Activated CD8-positive, alpha-beta memory T cell treated with anti-CD3 and anti-CD28 coated beads for 24 hours (primary cell): ENCODE data around the gene THYN1.
"Not testable (repeated sequence)": the region's sequence is repeated elsewhere in the genome, so short reads cannot be mapped to it uniquely, and the experiment has no call there.

Source experiments
- DNase-seq: peaks from one replicate; pipeline ENCODE4 v3.0.0-alpha.2; 2020

The THYN1 gene

DNA sequence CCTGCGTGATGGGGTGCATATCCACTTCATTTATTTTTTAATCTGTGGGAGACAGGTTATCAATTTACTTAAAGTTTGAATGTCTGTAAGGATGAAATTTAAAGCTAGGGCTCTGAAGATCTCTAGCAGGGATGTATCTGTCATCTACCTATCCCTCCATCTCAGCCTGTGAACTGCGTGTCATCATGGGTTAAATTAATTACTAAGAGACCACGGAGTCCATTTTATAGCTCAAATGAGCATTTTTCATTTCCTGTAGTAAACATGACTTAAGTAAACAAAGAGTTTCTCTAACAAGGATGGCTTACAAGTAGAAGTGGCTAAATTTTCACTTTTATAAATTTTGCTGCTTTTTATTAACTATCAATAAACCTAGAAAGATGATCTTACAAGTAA lies 20.2 kb upstream of the THYN1 start:
- DNase-seq: no peak

DNA sequence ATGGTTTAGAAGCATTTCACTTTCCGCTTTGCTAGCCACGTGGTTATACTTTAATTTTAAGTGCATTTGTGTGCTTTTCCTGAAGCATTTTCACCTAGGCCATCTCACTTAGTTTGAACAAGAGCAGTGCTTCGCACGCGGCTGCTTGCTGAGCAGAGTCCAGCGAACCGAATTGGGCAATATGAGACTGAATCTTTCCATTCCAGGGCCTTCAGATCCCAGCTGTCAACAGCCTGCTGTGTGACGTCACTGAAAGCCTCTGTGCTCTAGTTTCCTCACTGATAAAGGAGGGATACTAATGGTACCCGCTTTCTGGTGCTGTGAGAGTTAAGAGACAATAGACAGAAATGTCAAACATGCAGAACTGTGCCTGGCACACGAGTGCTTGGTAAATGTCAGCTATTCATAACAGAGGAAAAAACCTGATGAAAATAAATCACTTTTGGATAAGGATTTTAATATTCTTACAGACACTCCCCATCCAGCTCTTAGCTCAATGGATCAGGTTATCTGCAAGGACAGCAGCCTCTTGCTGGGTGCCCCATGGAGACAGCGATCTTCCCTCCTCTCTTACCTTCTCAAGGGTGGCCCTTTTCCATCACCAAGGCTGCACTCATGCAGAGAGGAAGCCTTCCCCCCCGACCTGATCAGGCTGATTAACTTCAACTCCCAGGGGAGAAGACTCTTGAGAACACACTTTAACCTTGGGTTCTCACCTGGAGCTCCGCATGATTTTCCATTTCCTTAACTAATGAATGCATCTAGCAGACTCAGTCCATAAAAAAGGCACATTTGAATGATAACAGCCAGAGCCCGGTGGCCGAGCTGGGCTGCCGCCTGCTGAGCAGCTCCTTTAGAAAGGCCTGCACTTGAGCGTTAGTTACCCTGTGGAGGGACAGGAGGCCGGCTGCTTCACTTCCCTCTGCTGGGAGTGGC lies 19.5 kb upstream of the THYN1 start:
- DNase-seq: no peak

DNA sequence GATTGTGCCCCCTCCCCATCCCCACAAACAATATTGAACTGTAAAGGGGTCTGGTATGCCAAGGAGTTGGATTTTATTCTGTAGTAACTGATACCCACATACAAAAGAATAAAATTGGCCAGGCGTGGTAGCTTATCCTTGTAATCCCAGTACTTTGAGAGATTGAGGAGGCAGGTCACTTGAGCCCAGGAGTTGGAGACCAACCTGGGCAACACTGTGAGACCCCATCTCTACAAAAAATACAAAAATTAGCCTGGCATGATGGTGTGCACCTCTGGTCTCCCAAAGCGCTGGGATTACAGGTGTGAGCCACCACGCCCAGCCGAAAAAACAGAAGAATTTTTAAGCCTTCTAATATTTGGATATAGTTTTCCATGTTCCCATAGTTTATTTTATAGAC lies 18.8 kb upstream of the THYN1 start:
- DNase-seq: no peak

DNA sequence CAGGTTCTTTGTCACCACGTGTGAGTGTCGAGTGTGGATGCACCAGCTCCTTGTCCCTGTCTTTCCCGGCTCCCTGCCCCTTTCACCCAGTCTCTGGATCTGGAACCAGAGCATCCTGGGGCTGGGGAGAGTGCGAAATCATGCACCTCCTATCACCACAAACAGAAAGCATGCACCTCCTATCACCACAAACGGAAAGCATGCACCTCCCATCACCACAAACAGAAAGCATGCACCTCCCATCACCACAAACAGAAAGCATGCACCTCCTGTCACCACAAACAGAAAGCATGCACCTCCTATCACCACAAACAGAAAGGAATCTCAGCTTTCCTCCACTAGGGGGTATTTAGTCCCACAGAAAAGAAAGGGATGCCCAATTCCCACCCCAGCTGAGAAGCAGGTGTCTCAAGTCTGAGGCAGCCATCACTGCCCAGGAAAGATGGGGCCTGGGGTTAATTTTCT lies 17.1 kb upstream of the THYN1 start:
- no peak for DNase-seq

DNA sequence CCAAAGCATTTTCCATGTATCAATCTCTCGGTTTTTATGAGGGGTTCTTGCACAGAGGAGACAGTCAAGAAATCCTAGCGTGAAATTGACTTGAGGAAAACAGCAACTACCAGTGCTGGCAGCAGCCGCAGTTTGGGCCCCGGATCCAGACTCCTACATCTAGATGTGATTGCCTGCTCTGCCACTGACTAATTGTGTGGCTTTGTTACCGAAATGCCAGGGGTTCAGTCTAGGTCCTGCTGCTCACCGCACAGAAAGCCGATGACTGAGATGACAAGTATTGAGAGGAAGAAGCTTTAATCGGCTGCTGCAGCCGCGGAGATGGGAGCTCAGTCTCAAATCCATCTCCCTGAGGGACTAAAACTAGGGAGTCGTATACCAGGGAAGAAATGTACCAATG lies 14.8 kb upstream of the THYN1 start:
- DNase-seq: no peak

DNA sequence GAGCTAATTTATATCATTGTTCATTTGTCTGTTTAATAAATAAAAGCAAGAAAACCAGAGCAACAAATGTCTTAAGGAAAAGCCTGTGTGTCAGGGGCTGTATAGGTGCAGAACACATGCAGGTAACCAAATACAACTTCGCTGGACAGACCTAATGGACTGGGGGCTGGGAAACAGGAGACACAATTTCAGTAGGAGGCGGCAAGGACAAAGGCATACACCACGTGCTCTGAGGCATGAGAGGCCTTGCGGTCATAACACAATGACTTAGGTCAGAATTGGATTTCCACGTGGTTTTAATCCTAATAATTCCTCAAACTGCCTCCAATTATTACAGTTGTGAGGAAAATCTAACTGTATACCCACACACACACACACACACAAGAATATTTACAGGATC lies 14.3 kb upstream of the THYN1 start:
- no peak for DNase-seq

DNA sequence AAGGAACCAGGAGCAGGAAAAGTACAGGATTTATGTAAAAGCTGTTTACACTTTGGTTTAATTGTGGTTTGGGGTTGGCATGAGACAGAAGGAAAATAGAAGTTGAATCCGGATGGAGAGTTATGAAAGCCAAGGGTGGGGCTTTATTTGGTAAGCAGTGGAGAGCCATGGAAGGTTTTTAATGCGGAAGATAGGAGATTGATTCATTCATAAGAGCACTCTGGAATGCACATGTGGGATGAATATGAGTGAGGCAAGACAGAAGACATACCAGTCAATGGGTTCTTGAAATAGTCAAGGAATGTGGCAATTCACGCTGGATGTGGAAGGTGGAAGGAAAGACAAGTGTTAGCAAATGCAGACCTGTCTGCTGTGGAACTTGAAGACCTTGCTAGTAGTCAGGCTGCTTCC lies 13.7 kb upstream of the THYN1 start:
- no peak for DNase-seq

DNA sequence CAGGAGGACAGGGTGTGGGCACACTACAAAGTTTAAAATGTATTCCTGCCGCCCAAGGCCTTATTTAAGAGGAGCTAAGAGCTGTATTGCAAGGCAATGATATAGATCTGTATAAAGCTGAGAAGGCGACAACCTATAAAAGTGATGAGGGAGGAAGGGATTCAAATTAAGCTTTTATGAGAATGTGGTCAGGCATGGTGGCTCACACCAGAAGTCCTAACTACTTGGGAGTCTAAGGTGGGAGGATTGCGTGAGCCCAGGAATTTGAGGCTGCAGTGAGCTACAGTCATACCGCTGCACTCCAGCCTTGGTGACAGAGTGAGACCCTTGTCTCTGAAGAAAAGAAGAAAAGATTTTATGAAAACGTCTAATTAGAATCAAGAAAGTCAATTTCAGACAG lies 13.3 kb upstream of the THYN1 start:
- no peak for DNase-seq

DNA sequence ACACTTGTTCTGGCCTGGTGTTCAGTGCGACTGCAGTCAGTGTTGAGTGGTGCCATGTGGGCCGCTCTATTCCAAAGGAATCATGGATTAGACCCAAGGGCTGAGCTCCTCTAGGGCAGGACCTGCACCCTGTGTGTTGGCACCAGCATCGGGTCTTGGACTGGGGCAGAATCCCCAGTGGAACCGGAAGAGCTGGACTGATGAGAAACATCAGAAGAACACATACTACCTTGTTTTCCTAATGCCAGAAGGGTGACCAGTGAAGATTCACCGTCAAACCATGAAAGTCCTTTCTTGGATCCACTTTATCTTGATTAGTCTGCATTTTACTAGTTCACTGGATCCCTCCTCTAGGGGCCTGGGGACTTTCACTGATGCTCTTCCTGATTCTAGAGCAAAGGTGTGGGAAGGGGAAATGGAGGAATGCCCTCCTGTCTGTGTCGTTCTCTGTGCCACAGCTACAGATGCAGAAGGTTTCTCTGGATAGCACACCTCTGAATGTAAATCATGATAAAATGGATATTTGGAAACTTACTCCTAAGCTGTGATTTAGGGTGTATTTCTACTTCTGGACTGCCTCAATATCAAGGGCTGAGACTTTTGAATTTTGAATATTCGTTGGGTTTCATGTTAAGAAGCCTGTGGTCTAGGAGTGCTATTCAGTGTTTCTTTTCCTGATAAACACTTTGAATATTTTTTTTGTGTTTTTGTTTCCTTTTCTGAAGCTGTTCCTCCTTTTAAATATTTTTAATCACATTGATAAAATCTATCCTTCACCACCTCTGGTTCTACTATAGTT lies 12.0 kb upstream of the THYN1 start:
- DNase-seq: no peak

DNA sequence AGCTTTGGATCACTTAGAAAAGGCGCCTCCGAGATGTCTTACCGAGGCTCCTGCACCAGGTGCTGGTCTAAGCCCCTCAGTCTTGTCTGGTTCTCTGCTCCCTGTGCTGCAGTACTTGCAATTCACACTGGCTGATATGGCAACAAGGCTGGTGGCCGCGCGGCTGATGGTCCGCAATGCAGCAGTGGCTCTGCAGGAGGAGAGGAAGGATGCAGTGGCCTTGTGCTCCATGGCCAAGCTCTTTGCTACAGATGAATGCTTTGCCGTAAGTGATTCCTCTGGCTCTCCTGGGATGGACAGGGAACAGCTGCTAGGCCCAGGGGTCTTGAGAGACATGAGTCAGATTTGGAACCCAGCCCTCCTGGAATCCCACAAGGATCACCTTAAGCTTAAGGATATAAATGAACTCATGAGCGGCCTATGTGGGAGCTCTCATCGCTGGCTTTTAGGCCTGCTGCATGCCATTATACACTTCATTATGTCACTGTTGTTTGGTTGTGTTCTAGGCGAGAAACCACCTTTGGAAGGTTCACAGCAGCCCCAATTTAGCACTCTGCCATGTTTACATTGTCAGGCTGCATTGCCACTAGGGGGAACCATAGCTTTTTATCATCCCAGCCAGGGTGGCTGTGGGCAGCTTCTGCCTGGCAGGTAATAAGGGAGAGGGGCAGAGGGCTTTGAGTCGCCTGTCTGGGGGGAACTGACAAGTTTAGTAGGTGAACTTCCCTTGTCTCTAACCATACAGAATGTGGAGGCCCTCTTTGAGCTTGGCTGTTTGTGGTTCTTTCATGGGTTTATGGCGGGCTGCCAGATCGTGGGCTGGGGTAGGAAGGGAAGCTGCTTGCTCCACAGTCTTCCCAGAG lies 8.7 kb upstream of the THYN1 start:
- peak; percentile 68 for DNase-seq

DNA sequence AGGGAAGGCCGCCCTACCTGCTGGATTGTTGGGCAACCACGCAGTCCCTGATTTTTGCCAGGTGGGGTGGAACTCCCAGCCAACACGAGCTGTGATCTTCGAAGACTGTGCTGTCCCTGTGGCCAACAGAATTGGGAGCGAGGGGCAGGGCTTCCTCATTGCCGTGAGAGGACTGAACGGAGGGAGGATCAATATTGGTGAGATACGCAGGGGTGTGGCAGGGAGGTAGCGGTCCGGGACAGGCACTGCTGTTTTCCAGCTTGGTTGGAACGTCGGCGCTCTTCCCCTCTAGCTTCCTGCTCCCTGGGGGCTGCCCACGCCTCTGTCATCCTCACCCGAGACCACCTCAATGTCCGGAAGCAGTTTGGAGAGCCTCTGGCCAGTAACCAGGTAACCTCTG lies 7.8 kb upstream of the THYN1 start:
- DNase-seq: no peak

DNA sequence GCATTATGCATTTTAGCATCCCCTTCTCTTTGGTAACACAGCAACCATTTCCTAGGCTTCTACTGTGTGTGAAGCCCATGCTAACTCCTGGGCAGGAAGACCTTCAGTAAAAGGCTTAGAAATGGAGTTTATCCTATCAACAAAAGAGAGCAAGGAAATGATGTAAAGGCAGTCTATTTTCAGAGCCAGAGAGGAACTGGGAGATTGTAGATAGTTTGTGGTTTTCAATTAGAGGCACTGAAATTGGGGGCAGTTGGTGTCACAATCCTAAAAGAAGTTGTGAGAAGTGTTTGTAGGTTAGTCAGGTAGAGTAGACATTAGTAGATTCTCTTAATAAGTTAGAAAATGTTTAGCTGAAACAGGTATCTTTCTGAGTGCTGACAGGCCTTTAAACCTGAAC lies 7.4 kb upstream of the THYN1 start:
- no peak for DNase-seq

DNA sequence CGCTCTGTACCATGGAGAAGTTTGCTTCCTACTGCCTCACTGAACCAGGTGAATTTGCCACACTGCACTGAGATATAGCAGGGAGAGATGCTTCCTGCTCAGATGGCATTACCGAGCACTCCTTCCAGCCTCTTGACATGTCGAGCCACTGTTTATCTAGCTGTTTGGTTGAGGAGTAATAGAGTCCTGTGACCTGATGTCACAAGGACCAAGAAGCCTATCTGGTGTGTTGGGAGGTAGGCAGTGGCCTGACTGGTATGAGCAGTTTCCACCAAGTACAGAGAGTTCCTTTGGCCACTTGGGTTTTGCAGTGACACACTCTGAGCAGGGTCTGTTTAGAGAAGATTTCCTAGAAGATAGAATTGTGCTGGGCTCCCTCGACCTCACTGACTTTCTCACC lies 5.4 kb upstream of the THYN1 start:
- no peak for DNase-seq

DNA sequence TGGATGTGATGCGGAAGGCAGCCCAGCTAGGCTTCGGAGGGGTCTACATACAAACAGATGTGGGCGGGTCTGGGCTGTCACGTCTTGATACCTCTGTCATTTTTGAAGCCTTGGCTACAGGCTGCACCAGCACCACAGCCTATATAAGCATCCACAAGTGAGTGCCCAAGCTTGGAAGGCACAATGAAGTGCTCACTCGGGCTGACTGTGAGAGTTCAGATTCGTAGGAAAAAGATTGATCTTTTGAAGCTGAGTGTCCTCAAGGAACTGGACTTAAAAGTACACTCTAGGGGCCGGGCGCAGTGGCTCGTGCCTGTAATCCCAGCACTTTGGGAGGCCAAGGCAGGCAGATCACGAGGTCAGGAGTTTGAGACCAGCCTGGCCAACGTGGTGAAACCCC lies 3.9 kb upstream of the THYN1 start:
- no peak for DNase-seq

DNA sequence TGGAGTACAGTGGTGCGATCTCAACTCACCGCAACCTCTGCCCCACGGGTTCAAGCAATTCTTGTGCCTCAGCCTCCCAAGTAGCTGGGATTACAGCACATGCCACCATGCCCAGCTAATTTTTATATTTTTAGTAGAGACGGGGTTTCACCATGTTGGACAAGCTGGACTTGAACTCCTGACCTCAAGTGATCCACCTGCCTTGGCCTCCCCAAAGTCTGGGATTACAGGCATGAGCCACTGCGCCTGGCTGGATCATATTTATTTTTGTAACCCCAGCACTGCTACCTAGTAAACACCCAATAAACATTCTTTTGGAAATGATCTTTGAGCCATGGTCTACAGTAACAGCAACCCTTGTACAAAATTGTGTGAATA lies 2.0 kb upstream of the THYN1 start:
- DNase-seq: not testable (repeated sequence)

DNA sequence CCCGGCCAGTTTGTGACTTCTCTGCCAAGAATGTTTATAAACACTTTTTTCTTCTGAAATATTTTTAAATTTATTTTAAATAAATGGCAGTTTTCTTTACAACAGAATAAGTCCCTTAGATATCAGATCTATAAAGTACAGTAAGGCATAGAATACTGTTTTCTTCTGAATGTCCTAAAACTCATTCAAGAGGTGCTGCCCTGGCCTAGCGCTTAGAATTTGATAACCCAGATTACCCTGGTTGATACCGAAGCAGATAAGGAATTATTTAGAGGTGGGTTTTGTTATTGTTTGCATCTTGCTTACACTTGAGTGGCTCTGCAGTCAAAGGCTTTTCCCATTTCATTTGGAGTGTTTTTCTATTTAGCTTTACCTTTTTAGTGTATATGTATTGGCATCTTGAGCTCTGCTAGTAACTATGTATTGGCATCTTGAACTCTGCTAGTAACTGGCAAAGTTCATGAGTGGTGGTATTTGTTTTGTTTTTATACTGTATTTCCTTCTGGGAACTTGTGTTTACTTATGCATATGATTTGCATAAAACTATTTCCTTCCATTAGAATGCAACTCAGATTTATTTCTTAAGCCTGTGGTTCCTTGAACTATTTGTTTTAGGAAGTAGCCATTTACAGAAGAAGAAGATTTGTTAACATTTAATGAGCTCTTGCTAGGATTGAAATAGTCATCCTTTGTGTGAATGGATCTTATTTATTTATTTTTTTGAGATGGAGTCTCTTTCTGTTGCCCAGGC lies 1.5 kb upstream of the THYN1 start:
- DNase-seq: no peak

DNA sequence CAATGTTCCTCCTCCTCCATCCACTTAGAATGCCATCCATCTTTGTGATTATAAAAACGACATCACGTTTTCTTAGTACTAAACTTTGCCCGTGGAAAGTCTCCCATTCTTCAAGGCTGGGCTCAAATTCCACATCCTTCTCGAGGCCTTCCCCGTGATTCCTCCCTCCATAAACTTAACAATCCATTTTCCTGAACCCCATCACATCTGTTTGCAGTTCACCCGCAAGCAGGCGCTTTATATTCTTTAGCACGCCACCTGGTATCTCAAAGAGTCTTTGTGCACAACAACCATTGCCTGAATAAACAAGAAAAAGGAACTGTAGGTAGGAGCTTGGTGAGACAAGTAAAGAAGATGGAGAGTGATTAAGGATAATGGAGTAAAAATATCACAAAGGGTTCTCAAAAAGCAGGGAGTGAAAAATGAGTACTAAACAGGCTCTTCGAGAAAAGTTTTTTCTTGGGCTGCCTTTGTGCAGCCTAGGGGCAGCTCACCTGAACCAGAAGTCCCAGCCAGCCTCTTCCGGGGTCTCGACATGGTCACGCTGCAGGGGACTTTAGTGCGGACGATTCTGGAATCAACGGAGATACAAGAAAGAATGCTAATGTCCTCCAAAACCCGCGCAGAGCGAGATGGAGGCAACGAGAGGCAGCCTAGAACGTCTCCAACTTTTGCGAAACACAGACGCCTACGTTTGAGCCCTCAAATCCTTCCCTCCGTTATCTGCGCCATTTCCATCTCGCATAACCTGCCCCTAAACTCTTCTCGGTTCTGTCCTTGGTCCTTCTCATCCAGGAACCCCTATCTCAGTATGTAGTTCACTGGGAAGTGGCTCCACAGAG lies 585 bp downstream of the THYN1 start:
- DNase-seq: peak; percentile 75

DNA sequence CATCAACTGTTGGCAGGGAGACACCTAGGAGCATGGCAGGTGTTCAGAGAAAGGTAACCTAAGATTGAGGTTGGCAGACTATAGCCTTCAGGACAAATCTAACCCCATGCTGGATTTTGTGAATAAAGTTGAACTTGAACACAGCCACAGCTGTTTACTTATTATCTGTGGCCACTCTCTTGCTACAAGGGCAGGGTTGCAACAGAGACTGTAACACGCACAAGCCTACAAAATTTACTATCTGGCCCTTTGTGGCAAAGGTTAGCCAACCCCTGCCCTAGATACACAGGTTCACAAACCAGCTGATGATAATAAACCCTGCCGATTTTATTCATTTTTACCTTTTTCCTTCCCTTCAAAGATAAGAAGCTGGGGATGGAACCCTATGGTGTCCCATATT lies 2.5 kb downstream of the THYN1 start:
- DNase-seq: no peak

DNA sequence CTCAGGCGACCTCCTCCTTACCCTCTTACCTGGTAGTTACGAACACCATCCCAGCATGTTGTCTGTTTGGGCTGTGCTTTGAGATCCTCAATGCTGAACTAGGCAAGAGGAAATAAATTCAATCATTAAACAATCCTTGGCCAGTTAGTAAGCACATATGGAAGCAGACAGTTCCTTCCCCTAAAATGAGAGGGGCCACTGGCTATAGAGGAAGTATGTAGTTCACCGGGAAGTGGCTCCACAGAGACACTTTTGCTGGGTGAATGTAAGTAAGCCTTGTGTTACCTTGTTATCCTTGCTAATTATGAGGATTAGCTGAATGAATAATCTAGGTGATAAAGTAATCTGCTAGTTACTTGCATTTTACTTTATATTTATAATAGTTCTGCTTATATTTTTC lies 2.9 kb downstream of the THYN1 start:
- DNase-seq: no peak

DNA sequence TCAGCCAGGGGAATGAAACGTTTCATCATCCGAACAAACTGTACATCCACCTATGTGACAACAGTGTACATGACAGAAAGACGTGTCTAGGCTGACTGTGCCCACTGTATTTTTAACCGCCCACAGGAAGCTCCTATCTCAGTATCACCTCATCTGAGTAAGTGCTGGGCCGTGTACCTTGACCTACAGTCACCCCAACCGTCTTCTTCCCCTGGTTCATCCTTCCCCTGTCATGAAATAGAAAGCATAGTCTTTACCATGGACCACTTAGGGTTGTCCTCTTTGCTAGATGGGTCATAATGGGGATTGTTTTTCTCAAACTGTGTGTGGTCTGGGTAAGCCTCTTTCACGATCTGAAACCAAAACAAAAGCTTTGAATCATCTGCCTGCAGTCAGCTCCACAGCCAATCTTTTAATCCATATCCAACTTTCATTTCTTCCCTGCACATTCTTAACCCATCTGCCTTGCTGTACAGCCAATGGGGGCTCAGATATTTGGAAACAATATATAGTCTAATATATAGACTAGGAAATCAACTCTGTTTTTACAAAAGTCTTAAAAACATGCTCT lies 4.2 kb downstream of the THYN1 start:
- no peak for DNase-seq

DNA sequence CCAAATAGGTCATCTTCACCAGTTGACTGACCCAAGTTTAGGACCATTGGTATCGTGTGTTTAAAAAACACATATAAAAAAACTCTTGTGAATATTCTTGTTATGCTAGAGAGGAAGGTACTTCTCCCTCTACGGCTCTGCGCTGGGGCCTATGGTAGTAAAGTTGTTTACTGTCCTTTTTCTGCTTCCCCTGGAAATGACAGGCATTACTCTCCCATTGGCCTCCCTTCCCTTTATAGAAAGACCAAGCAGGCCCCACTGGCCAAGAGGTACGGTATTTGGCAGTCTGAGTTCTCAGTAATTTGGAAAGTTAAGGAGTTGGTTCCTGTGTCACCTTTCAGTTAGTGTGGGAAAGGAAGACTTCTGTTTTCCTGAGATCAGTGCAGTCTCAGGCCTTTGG lies 6.5 kb downstream of the THYN1 start:
- DNase-seq: no peak
